NCI-H2107 (cell line): Measurements from ENCODE around the gene CHIC2.
"Not testable (repeated sequence)": the region's sequence is repeated elsewhere in the genome, so short reads cannot be mapped to it uniquely, and the experiment has no call there.

Experiments used
- DNase-seq: peaks from one replicate; lab custom pipeline; 2025; lab: John Stamatoyannopoulos, UW

Gene CHIC2

GRCh38 chr4:54064317-54065111, at the start of gene CHIC2:
Gene CHIC2, minus strand, starts transcription at chr4:54064605. Its CDS starts 305 bp downstream, at chr4:54064300.
- DNase-seq, result peak; percentile 58

- not testable (repeated sequence) for DNase-seq
These were observed 48.8 kb upstream of the CHIC2 start for GRCh38 chr4:54113206-54113605.

GRCh38 chr4:54110019-54110416, 45.6 kb upstream of the CHIC2 start:
- no peak for DNase-seq

- no peak for DNase-seq
These were observed 45.0 kb upstream of the CHIC2 start for GRCh38 chr4:54109241-54110018.

- DNase-seq, result no peak
These were observed 43.7 kb upstream of the CHIC2 start for GRCh38 chr4:54107951-54108748.

GRCh38 chr4:54104907-54105306, 40.5 kb upstream of the CHIC2 start:
- no peak for DNase-seq

GRCh38 chr4:54103190-54103574, 38.8 kb upstream of the CHIC2 start:
- DNase-seq, result no peak

GRCh38 chr4:54102531-54103106, 38.2 kb upstream of the CHIC2 start:
- no peak for DNase-seq

GRCh38 chr4:54101190-54102041, 37.0 kb upstream of the CHIC2 start:
- no peak for DNase-seq

- no peak for DNase-seq
These were observed 36.3 kb upstream of the CHIC2 start for GRCh38 chr4:54100595-54101189.

- no peak for DNase-seq
These were observed 35.6 kb upstream of the CHIC2 start, which contains the start of gene GSX2 for GRCh38 chr4:54099748-54100574. Gene GSX2, plus strand, starts transcription at chr4:54100163. Its CDS starts 182 bp downstream, at chr4:54100345.

GRCh38 chr4:54099287-54099747, 34.9 kb upstream of the CHIC2 start:
- no peak for DNase-seq

GRCh38 chr4:54098375-54098774, 34.0 kb upstream of the CHIC2 start:
- DNase-seq, result no peak

GRCh38 chr4:54097152-54097551, 32.7 kb upstream of the CHIC2 start:
- no peak for DNase-seq

GRCh38 chr4:54096295-54096962, 32.0 kb upstream of the CHIC2 start:
- DNase-seq, result no peak

GRCh38 chr4:54095110-54095825, 30.9 kb upstream of the CHIC2 start:
- no peak for DNase-seq

- DNase-seq, result no peak
These were observed 30.0 kb upstream of the CHIC2 start for GRCh38 chr4:54094451-54094850.
